ENCODE measurements around the gene PALM.

The PALM gene

GRCh38 chr19:788686-788982 is 79.9 kb downstream of the PALM start:
- no peak for DNase-seq

DNA sequence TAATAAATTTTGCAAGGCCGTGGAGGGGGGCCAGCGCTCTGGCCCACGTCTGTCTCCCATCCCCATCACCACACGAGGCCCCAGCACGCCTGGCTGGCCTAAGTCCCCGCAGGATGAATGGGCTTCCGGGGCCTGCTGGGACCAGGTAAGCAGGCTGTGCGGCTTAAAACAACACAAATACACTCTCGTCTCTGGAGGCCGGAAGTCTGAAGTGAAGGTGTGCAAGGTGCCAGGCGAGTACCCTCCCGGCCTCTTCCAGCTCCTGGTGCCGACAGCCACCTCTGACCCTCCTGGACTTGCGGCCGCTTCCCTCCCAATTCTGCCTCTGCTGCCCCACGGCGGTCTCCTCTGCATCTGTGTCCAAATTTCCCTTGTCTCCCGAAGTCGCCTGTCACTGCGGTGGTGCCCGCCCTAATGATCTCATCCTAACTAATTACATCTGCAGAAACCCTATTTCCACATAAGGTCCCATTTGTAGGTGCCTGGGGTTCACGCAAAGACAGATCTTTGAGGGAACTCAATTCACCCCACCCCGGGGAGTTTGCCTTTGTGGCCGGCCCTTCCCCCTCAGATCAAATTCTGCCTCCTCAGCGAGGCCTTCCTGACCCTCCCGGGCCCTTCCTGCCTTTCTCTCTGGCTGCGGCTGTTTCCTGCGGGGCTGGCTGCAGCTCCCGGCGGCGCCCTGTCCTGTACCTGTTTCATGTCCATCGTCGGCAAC is 80.4 kb downstream of the PALM start:
- DNase-seq: peak; percentile 37

DNA sequence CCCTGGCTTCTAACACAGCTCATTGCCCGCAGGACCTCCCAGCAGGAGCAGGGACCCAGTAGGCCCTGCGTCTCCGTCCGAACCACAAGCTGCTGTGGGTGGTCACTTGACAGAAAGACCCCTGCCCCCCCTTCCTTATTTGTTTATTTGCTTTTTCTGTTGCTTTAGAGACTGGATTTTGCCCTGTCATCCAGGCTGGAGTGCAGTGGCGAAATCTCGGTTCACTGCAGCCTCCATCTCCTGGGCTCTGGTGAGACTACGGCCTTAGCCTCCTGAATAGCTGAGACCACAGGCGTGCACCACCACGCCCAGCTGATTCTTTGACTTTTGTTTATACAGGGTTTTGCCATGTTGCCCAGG is 80.9 kb downstream of the PALM start:
- no peak for DNase-seq

GRCh38 chr19:791007-791566 is 82.4 kb downstream of the PALM start:
- no peak for DNase-seq

DNA sequence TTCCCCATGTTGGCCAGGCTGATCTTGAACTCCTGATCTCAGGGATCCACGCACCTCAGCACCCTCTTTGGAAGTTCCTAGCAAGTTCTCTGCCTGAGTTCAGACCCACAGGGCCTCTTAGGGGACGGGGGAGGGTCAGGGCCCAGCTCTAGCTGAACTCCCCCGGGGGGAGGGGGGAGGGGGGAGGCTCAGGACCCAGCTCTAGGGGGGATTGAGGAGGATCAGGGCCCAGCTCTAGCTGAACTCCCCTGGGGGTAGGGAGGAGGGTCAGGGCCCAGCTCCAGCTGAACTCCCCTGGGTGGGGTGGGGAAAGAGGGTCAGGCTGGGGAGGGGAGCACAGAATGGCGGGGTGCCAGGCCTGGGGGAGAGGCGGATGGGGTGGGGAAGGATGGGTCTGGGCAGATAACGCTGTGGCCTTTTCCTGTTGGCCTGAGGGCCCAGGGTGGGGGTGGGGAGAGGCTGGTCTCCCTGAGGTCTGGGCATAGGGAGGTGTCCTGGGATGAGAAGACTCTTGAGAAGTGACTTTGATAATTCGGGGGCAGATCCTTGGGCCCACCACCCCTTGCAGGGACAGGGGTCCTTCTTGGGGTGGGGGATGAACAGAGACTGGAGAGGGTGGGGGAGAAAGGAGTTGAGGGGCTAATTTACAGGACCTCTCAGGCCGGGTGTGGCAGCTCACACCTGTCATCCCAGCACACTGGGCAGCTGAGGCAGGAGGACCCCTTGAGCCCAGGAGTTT is 83.0 kb downstream of the PALM start:
- DNase-seq: no peak

GRCh38 chr19:792306-792885 is 83.7 kb downstream of the PALM start:
- no peak for DNase-seq

DNA sequence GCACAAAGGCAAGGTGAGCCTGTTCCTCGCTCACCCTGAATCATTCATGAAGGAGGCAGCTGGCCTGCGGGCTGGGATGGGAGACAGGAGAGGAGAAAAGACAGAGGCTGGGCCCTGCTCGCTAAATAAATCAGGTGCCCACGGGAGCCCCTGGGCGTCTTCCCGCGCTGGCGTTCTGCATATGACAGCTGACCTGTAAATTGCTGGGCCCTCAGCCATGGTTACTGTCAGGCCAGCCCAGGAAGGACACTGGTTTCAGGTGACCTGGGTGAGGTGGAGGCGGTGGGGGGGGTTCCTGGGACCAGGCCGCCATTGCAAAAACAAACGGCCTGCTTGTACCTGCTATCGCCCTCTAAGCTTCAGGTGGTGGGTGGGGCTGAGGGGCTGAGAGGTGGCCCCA is 85.1 kb downstream of the PALM start:
- no peak for DNase-seq

- no peak for DNase-seq
Observed at GRCh38 chr19:795073-795611, 86.4 kb downstream of the PALM start.

GRCh38 chr19:795691-796581 is 87.2 kb downstream of the PALM start:
- no peak for DNase-seq

- DNase-seq: peak; percentile 100
Observed at GRCh38 chr19:796692-797527, 88.2 kb downstream of the PALM start, which contains the start of gene PTBP1. PTBP1 (plus strand) TSS chr19:797452; CDS start chr19:797498, 46 bp downstream.

All from GDM1 (cell line).